OCI-LY3 (cell line): ENCODE results near the gene TGM3.

Experiments used
- CTCF ChIP-seq: fragments of 200-600, 300-600 bp; sonication (generic); IDR thresholded peaks from 2 replicates; pipeline ENCODE4 v1.5.1; 2014; ENCODE audit warnings: antibody characterized with exemption, low read length, low read depth
- EZH2phosphoT487 ChIP-seq: fragments of 200-600 bp; shearing (Covaris generic); IDR thresholded peaks from 2 replicates; pipeline ENCODE4 v1.6.1; 2018; ENCODE audit warnings: antibody characterized with exemption, mixed run types, low read depth

GRCh38 chr20:2333821-2334220 lies 38.0 kb downstream of the TGM3 start:
- TF ChIP-seq EZH2phosphoT487: no peak
- TF ChIP-seq CTCF: no peak
